MM.1S (cell line): ENCODE data around the gene MTCL1.
A peak's percentile ranks its signal among the peaks of the same experiment; 100 is the strongest.

Source experiments
- DNase-seq: peaks from one replicate; pipeline ENCODE4 v3.0.0-alpha.2; 2015
- H2AFZ ChIP-seq: fragments of 300-600 bp; sonication (generic); 2 replicates; pipeline ENCODE4 v1.6.0; 2016; ENCODE audit warnings: antibody characterized with exemption, low read length
- H3F3A ChIP-seq: fragments of 300-600 bp; sonication (generic); 2 replicates; pipeline ENCODE4 v1.6.1; 2016; ENCODE audit warnings: mild to moderate bottlenecking, antibody characterized with exemption, low read length, moderate library complexity, mixed read lengths; ENCODE audit not compliant: insufficient read depth
- H3K27ac ChIP-seq: fragments of 300-600 bp; sonication (generic); 2 replicates; pipeline ENCODE4 v1.5.1; 2016; ENCODE audit warnings: mild to moderate bottlenecking, low read length
- H3K27me3 ChIP-seq: fragments of 300-600 bp; sonication (generic); replicated peaks from 2 replicates; pipeline ENCODE4 v1.6.0; 2016; ENCODE audit warnings: low read length; ENCODE audit not compliant: insufficient read depth
- H3K36me3 ChIP-seq: fragments of 300-600 bp; sonication (generic); replicated peaks from 2 replicates; pipeline ENCODE4 v1.6.1; 2016; ENCODE audit warnings: mild to moderate bottlenecking, low read length, mixed read lengths; ENCODE audit not compliant: insufficient read depth
- H3K4me1 ChIP-seq: fragments of 300-600 bp; sonication (generic); 2 replicates; pipeline ENCODE4 v1.6.1; 2016; ENCODE audit warnings: low read length, mixed read lengths
- H3K4me2 ChIP-seq: fragments of 300-600 bp; sonication (generic); 2 replicates; pipeline ENCODE4 v1.6.0; 2016; ENCODE audit warnings: low read depth, low read length
- H3K4me3 ChIP-seq: fragments of 300-600 bp; sonication (generic); 2 replicates; pipeline ENCODE4 v1.5.1; 2016; ENCODE audit warnings: low read length, mixed read lengths
- H3K79me2 ChIP-seq: fragments of 300-600 bp; sonication (generic); 2 replicates; pipeline ENCODE4 v1.6.1; 2016; ENCODE audit warnings: mixed run types, low read length, mixed read lengths
- H3K9ac ChIP-seq: fragments of 300-600 bp; sonication (generic); 2 replicates; pipeline ENCODE4 v1.6.1; 2016; ENCODE audit warnings: low read length, mixed read lengths
- H3K9me2 ChIP-seq: fragments of 300-600 bp; sonication (generic); replicated peaks from 2 replicates; pipeline ENCODE4 v1.6.1; 2016; ENCODE audit warnings: mild to moderate bottlenecking, low read length, mixed read lengths; ENCODE audit not compliant: insufficient read depth
- H3K9me3 ChIP-seq: fragments of 300-600 bp; sonication (generic); replicated peaks from 2 replicates; pipeline ENCODE4 v1.6.1; 2016; ENCODE audit warnings: mild to moderate bottlenecking, low read length, mixed read lengths; ENCODE audit not compliant: insufficient read depth
- H4K20me1 ChIP-seq: fragments of 300-600 bp; sonication (generic); 2 replicates; pipeline ENCODE4 v1.6.1; 2016; ENCODE audit warnings: mild to moderate bottlenecking, low read length, moderate library complexity, mixed read lengths; ENCODE audit not compliant: insufficient read depth
- EZH2 ChIP-seq: fragments of 300-600 bp; sonication (generic); optimal IDR thresholded peaks from 2 replicates; pipeline ENCODE3; 2017; ENCODE audit warnings: low read depth, mild to moderate bottlenecking, antibody characterized with exemption, low read length, mixed read lengths
- EZH2phosphoT487 ChIP-seq: fragments of 300-600 bp; sonication (generic); IDR thresholded peaks from 2 replicates; pipeline ENCODE4 v1.6.1; 2018; ENCODE audit warnings: antibody characterized with exemption, low read length
- TF ChIP-seq, protein P1 (sequence below): fragments of 300-600 bp; sonication (generic); IDR thresholded peaks from 2 replicates; pipeline ENCODE4 v1.5.1; 2016; ENCODE audit warnings: antibody characterized with exemption, low read length, mixed read lengths

The MTCL1 gene

DNA sequence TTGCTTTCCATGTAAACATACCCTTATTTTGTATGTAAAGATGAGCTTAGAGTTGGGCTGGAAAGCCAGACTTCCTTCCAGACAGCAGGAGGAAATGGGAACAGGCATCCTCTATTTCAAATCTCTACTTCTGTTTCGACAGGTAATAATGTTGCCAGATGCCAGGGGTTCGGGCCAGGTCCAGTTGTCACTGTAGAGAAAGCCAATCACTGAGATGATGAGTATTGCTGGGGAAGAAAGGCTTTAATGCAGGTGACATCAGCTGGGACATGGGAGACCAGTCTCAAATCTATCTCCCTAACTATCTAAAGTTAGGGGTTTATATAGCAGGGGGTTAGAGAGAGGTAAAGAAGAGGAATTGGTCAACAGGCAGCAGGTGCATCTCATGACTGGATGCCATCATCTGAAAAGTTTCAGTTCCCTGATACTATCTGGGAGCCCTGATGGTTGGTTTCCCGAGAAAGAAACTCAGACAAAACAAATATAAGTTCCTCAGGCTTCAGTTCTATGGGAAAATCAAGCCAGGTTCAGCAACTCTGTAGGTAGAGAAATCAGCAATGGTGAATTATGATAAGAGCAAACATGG, 9.3 kb upstream of the MTCL1 start:
- Histone ChIP-seq H3K4me3 (no peak overlapping the region), H3K79me2 (no peaks in the 10 kb centered on the region), H4K20me1 (no peaks in the 10 kb centered on the region), H3F3A (peaks cover 11% of the 10 kb centered on the region; the same call in 1 of the 2 replicates), H3K9me3 (no peaks in the 10 kb centered on the region), H3K27me3 (no peaks in the 10 kb centered on the region), H3K27ac (peak overlapping the region; percentile 54; the same call in 1 of the 2 replicates), H3K4me1 (peaks cover 13% of the 10 kb centered on the region), H2AFZ (no peak overlapping the region), H3K9me2 (no peaks in the 10 kb centered on the region), H3K9ac (no peak overlapping the region), H3K36me3 (no peaks in the 10 kb centered on the region), H3K4me2 (peak overlapping the region; percentile 40; the same call in 1 of the 2 replicates)
- TF ChIP-seq EZH2 (no peak), EZH2phosphoT487 (no peak)
- TF ChIP-seq, protein P1, sequence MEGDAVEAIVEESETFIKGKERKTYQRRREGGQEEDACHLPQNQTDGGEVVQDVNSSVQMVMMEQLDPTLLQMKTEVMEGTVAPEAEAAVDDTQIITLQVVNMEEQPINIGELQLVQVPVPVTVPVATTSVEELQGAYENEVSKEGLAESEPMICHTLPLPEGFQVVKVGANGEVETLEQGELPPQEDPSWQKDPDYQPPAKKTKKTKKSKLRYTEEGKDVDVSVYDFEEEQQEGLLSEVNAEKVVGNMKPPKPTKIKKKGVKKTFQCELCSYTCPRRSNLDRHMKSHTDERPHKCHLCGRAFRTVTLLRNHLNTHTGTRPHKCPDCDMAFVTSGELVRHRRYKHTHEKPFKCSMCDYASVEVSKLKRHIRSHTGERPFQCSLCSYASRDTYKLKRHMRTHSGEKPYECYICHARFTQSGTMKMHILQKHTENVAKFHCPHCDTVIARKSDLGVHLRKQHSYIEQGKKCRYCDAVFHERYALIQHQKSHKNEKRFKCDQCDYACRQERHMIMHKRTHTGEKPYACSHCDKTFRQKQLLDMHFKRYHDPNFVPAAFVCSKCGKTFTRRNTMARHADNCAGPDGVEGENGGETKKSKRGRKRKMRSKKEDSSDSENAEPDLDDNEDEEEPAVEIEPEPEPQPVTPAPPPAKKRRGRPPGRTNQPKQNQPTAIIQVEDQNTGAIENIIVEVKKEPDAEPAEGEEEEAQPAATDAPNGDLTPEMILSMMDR: no peak
- peak; percentile 18 for DNase-seq

DNA sequence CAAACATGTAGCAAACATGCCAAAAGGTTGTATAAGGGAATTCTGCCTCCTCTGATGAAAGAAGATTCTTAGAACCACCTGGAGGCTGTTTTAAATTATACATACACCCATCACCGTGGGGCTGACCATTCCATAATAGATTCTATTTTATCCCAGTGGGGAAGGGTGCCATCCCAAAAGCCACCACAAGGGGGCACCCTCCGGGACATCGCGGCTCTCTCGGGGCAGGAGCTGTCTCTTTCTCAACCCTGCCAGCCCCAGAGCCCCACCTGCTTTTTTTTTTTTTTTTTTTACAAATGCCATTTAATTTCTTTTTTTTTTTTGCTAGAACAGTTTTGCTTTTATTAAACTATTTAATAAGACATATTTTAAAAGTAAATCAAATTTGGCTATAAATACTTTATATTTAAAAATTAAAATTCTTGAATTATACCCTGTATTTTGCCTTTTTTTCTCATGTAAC, 8.6 kb upstream of the MTCL1 start:
- peak; percentile 72 for DNase-seq
- H3K79me2 ChIP-seq: no peaks in the 10 kb centered on the region
- H3K4me3 ChIP-seq: no peak overlapping the region
- no peak overlapping the region for H2AFZ ChIP-seq
- peak overlapping the region; percentile 54; the same call in 1 of the 2 replicates for H3K27ac ChIP-seq
- no peaks in the 10 kb centered on the region for H3K36me3 ChIP-seq
- H4K20me1 ChIP-seq: no peaks in the 10 kb centered on the region
- H3K27me3 ChIP-seq: no peaks in the 10 kb centered on the region
- no peaks in the 10 kb centered on the region for H3K9me2 ChIP-seq
- peak overlapping the region; percentile 40; the same call in 1 of the 2 replicates for H3K4me2 ChIP-seq
- H3K4me1 ChIP-seq: peaks cover 13% of the 10 kb centered on the region
- peaks cover 11% of the 10 kb centered on the region; the same call in 1 of the 2 replicates for H3F3A ChIP-seq
- H3K9me3 ChIP-seq: no peaks in the 10 kb centered on the region
- TF ChIP-seq EZH2phosphoT487: no peak
- TF ChIP-seq, protein P1: peak; percentile 81
- no peak for TF ChIP-seq EZH2
- no peak overlapping the region for H3K9ac ChIP-seq

DNA sequence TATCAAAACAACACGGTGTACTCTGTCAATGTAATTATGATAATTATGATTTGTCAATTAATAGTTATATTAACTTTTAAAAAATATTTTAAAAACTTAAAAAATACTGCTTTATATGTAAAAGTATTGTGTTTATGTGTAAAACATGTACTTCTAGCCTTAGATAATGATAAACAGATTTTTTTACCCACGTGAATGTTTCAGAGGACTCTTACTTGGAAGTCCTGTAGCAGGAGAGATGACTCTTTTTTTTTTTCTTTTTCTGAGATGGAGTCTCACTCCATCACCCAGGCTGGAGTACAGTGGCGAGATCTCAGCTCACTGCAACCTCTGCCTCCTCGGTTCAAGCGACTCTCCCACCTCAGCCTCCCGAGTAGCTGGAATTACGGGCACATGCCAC, 6.2 kb upstream of the MTCL1 start:
- H3K27me3 ChIP-seq: no peaks in the 10 kb centered on the region
- no peaks in the 10 kb centered on the region for H3K36me3 ChIP-seq
- H3K4me1 ChIP-seq: peaks cover 16% of the 10 kb centered on the region
- H2AFZ ChIP-seq: no peak overlapping the region
- no peak overlapping the region for H3K9ac ChIP-seq
- no peaks in the 10 kb centered on the region for H3K9me2 ChIP-seq
- no peak overlapping the region for H3K4me2 ChIP-seq
- no peak for DNase-seq
- no peak overlapping the region for H3K4me3 ChIP-seq
- peaks cover 11% of the 10 kb centered on the region; the same call in 1 of the 2 replicates for H3F3A ChIP-seq
- TF ChIP-seq EZH2 (no peak), EZH2phosphoT487 (no peak)
- TF ChIP-seq, protein P1: no peak
- no peaks in the 10 kb centered on the region for H3K9me3 ChIP-seq
- H4K20me1 ChIP-seq: no peaks in the 10 kb centered on the region
- H3K27ac ChIP-seq: no peak overlapping the region
- no peaks in the 10 kb centered on the region for H3K79me2 ChIP-seq
